ENCODE measurements around the gene UGGT1. TPM values are rescaled to one million over a fixed set of nuclear protein-coding genes. Genes with fewer than 3 reads are reported as not detected.

The UGGT1 gene
- polyA plus RNA-seq, 1 of the 3 experiments (the other 2 are of a cell fraction) = 20.0 TPM

DNA sequence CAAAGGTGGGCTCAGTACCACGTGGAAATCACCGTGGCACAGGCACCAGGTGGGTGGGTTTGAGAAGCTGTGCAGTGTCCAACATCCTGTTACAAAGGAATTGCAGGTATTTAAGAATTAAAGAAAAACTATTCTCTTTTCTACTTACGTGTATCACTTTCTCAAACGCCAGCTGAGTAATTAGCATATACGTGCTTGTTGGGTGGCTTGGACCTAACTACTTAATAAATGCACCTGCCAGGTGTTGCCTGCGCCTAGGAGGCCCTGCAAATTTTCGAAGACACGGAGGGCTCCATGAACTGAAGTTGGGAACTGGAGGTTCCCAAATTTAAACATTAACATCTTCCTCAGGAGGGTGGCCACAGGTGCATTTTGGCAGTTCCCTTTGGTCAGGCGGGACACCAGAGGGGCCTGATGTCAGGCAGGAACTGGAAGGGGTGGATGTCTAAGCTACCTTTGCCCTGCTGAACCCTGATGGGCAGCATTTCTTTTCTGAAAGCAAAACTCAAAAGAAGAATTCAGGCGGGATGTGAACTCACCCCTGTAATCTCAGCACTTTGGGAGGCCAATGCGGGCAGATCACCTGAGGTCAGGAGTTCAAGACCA is 142.9 kb downstream of the UGGT1 start:
- Histone ChIP-seq H3K9ac (no peak overlapping the region), H3K79me2 (ENCODE audit: insufficient read depth) (no peaks in the 10 kb centered on the region), H3K4me3 (ENCODE audit: low read depth in 2 of 2, low read length in 1 of 2) (peak overlapping the region in 1 of 2 experiments; percentile 81; a peak in 1 of 4 replicates), H3K4me1 (ENCODE audit: control insufficient read depth in 1 of 2, insufficient read depth in 2 of 2, low read depth in 1 of 2, low read length in 1 of 2) (peaks cover 2 to 4% of the 10 kb centered on the region in 2 experiments; a peak in 1 of 4 replicates), H2AFZ (ENCODE audit: low read depth) (peak overlapping the region; percentile 96; the same call in 1 of the 2 replicates), H3K36me3 (replicated peaks in 1 of 2; ENCODE audit: control insufficient read depth in 1 of 2, insufficient read depth in 2 of 2, low read length in 1 of 2) (no peaks in the 10 kb centered on the region), H3K9me2 (no peaks in the 10 kb centered on the region), H3F3A (replicated peaks; ENCODE audit: insufficient read depth) (peaks cover 13% of the 10 kb centered on the region), H3K4me2 (peak overlapping the region; percentile 99), H3K27ac (ENCODE audit: low read depth in 2 of 2, low read length in 1 of 2) (no peak overlapping the region), H4K20me1 (ENCODE audit: insufficient read depth) (no peaks in the 10 kb centered on the region), H3K9me3 (no peaks in the 10 kb centered on the region), H3K27me3 (ENCODE audit: insufficient read depth) (no peaks in the 10 kb centered on the region; the same call in 1 of the 2 replicates)
- DNase-seq = no peak
- ChIA-PET POLR2A (interaction anchor here (0.6 kb wide), 1 partner anchor 289 kb away, joined by 3 read pairs; no protein-coding TSS in a partner anchor), CTCF (interaction anchor here (0.6 to 8.2 kb wide), 18 partner anchors 9 to 170 kb away, joined by 3 to 69 read pairs (median 3); no protein-coding TSS in a partner anchor)
- 45% methylated on average over 11 of the region's 11 CpGs for WGBS (ENCODE audit: low lambda C conversion rate)
- TF ChIP-seq EZH2phosphoT487 (IDR thresholded peaks at IDR 0.05; ENCODE audit: borderline replicate concordance, low read depth) (no peak), GATA2 (CRISPR knock-in tag; IDR thresholded peaks at IDR 0.05) (no peak), FOSL2 (IDR thresholded peaks at IDR 0.05; ENCODE audit: borderline replicate concordance, low read depth) (no peak), SIN3A (IDR thresholded peaks at IDR 0.05; ENCODE audit: borderline replicate concordance, low read depth, low read length) (no peak), EP300 (IDR thresholded peaks at IDR 0.05; ENCODE audit: borderline replicate concordance in 1 of 2, low read depth in 1 of 2, low read length in 1 of 2) (no peak), RXRA (IDR thresholded peaks at IDR 0.05; ENCODE audit: borderline replicate concordance, low read depth) (no peak), YY1 (IDR thresholded peaks at IDR 0.05; ENCODE audit: low read depth) (no peak), MXI1 (IDR thresholded peaks at IDR 0.05; ENCODE audit: low read depth, low read length) (no peak), NRF1 (IDR thresholded peaks at IDR 0.05; ENCODE audit: low read depth, low read length) (no peak)
- TF ChIP-seq, protein P1, sequence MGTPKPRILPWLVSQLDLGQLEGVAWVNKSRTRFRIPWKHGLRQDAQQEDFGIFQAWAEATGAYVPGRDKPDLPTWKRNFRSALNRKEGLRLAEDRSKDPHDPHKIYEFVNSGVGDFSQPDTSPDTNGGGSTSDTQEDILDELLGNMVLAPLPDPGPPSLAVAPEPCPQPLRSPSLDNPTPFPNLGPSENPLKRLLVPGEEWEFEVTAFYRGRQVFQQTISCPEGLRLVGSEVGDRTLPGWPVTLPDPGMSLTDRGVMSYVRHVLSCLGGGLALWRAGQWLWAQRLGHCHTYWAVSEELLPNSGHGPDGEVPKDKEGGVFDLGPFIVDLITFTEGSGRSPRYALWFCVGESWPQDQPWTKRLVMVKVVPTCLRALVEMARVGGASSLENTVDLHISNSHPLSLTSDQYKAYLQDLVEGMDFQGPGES (IDR thresholded peaks at IDR 0.05; ENCODE audit: low read depth, low read length) = no peak
- TF ChIP-seq, protein P2, sequence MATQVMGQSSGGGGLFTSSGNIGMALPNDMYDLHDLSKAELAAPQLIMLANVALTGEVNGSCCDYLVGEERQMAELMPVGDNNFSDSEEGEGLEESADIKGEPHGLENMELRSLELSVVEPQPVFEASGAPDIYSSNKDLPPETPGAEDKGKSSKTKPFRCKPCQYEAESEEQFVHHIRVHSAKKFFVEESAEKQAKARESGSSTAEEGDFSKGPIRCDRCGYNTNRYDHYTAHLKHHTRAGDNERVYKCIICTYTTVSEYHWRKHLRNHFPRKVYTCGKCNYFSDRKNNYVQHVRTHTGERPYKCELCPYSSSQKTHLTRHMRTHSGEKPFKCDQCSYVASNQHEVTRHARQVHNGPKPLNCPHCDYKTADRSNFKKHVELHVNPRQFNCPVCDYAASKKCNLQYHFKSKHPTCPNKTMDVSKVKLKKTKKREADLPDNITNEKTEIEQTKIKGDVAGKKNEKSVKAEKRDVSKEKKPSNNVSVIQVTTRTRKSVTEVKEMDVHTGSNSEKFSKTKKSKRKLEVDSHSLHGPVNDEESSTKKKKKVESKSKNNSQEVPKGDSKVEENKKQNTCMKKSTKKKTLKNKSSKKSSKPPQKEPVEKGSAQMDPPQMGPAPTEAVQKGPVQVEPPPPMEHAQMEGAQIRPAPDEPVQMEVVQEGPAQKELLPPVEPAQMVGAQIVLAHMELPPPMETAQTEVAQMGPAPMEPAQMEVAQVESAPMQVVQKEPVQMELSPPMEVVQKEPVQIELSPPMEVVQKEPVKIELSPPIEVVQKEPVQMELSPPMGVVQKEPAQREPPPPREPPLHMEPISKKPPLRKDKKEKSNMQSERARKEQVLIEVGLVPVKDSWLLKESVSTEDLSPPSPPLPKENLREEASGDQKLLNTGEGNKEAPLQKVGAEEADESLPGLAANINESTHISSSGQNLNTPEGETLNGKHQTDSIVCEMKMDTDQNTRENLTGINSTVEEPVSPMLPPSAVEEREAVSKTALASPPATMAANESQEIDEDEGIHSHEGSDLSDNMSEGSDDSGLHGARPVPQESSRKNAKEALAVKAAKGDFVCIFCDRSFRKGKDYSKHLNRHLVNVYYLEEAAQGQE (IDR thresholded peaks at IDR 0.05; ENCODE audit: low read depth, low read length) = no peak
- TF ChIP-seq, protein P3, sequence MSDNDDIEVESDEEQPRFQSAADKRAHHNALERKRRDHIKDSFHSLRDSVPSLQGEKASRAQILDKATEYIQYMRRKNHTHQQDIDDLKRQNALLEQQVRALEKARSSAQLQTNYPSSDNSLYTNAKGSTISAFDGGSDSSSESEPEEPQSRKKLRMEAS (IDR thresholded peaks at IDR 0.05; ENCODE audit: low read depth) = no peak
- TF ChIP-seq, protein P4, sequence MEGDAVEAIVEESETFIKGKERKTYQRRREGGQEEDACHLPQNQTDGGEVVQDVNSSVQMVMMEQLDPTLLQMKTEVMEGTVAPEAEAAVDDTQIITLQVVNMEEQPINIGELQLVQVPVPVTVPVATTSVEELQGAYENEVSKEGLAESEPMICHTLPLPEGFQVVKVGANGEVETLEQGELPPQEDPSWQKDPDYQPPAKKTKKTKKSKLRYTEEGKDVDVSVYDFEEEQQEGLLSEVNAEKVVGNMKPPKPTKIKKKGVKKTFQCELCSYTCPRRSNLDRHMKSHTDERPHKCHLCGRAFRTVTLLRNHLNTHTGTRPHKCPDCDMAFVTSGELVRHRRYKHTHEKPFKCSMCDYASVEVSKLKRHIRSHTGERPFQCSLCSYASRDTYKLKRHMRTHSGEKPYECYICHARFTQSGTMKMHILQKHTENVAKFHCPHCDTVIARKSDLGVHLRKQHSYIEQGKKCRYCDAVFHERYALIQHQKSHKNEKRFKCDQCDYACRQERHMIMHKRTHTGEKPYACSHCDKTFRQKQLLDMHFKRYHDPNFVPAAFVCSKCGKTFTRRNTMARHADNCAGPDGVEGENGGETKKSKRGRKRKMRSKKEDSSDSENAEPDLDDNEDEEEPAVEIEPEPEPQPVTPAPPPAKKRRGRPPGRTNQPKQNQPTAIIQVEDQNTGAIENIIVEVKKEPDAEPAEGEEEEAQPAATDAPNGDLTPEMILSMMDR (IDR thresholded peaks at IDR 0.05) = no peak
- TF ChIP-seq, protein P5, sequence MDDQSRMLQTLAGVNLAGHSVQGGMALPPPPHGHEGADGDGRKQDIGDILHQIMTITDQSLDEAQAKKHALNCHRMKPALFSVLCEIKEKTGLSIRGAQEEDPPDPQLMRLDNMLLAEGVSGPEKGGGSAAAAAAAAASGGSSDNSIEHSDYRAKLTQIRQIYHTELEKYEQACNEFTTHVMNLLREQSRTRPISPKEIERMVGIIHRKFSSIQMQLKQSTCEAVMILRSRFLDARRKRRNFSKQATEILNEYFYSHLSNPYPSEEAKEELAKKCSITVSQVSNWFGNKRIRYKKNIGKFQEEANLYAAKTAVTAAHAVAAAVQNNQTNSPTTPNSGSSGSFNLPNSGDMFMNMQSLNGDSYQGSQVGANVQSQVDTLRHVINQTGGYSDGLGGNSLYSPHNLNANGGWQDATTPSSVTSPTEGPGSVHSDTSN (IDR thresholded peaks at IDR 0.05) = no peak
